CD4-positive, alpha-beta T cell treated with Interleukin-12 subunit alpha and Interleukin-12 subunit beta, for 1 hour (primary cell): ENCODE data around the gene TM7SF3.

Experiments used
- DNase-seq: peaks from one replicate; pipeline ENCODE4 v3.0.0-alpha.2; 2020

TM7SF3 gene

DNA sequence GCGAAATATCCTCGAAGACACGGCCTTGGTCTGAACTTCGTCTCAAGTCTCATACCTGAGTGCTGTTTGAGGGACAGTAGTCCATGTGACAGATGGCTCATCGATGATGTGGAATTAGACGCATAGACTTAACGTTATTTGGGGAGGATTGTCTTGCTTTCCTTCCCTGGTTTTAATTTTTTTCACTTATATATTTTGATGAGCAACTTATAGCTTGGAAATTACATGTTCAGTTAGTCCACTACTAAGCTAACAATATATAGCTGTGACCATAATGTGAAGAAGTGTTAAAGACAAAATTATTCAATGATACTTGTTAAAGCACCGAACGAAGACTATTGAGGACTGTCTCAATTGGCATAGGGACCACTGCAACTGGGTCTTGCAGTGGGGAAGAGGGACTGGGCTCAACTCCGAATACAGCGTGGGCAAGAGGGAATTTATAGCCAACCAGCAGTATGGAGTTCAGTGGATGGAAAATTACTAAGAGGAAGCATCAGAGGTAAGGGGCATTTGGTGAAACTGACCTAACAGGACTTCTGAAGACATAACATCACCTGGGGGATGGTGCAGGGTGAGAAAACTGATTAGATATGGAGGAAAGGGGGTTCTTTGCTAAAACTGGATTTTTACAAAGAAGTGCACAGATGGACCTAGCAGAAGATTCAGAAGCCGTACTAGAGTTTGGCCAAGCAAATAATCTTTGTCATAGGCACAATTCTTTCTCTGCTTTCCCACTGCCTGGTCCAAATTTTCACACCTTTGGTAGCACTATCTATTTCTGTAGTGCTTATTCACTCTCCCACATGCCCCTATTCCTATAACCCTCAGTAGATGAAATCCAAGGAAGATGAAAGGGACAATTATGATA lies 910 bp upstream of the TM7SF3 start:
- DNase-seq = no peak

DNA sequence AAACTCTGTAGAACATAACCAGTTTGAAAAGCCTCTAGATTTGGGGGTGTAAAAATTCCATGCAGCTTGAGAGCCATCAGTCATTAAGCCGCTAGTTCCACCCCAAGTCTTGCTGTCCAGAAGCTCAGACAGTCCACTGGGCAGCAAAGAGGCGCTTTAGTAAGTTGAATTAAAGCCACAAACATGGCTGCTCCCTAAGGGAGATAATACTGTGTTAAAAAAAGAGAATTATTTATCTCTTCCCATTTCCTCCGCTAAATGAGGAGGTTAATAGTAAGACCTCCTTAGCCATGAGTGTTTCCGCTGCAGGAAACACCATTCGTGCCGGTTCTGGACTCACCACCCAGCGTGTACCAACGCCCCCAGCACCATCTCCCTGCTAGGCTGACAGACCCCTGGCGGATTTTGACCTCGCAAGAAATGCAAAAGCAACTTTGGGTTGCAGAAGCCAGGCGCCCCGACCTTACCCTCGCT lies 536 bp downstream of the TM7SF3 start:
- no peak for DNase-seq

DNA sequence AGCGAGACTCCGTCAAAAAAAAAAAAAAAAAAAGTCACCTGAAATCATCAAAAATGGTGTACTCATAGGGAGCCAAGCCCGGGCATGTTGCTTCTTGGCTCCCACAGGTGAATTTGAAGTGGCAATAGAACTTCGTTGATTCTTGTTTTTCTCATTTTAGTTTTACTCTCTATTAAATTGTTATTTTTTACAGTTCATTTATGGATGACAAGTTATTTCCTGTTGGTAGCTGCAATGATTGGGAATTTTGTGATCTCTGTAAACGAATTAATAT lies 1.3 kb downstream of the TM7SF3 start:
- no peak for DNase-seq

GRCh38 chr12:27012239-27012981 lies 1.8 kb downstream of the TM7SF3 start:
- no peak for DNase-seq

DNA sequence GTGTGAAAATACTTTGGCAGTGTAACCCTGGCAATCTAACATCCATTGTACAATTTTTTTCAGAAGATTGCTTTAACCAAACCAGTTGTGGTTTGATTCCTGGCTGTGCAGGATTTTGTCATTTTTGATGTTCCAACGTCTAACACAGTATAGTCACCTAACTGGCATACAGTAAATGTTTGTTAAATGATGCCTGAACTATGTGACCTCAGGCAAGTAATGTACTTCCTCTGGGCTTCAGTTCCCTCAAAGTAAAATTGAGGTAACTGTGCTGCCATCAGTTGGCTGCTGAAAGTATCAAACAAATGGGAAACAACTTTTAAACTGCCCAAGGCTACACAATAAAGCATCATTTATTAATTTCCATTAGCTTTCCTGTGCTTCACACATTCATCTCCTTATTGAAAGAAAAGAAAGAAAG lies 4.3 kb downstream of the TM7SF3 start:
- DNase-seq = no peak

- no peak for DNase-seq
Measured at GRCh38 chr12:27008081-27008480, 6.1 kb downstream of the TM7SF3 start.

- DNase-seq = no peak
Measured at GRCh38 chr12:27006797-27007467, 7.3 kb downstream of the TM7SF3 start.

DNA sequence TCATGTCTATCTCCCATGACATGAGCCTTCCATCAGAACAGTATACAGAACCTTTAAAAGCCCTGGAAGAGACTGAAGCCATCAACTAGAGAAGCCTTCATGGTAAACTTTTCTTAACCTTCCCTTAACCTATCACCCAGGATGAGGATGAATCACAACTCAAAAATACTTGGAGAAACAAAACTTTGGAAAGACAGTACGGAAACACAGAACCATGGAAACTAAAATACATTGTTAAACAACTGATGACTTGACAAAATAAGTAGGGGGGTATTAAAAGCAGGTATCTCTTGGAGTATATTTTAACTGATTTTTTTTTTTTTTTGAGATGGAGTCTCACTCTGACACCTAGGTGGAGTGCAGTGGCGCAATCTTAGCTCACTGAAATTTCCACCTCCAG lies 8.7 kb downstream of the TM7SF3 start:
- no peak for DNase-seq

GRCh38 chr12:27003421-27004381 lies 10.5 kb downstream of the TM7SF3 start:
- DNase-seq = no peak

- DNase-seq = no peak
Measured at GRCh38 chr12:27002141-27002540, 12.0 kb downstream of the TM7SF3 start.

- DNase-seq = no peak
Measured at GRCh38 chr12:27001663-27002062, 12.5 kb downstream of the TM7SF3 start.

DNA sequence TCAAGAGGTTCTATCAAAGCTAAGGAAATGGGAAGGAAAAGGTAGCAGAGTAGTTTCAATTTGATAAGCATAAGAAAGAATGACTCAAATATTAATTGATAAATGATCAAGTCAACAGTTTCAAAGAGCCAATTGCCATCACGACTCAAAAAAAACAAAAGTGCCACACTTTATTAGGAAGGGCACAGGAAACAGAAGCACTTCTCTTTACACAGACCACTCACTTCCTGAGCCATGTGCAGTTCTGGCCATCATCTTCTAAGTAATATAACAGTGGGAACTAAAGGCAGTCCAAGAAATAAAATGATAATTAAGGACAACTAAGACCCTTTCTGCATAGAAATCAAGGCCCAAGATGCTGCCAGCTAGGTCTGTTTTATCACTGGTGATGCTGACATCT lies 13.2 kb downstream of the TM7SF3 start:
- no peak for DNase-seq

DNA sequence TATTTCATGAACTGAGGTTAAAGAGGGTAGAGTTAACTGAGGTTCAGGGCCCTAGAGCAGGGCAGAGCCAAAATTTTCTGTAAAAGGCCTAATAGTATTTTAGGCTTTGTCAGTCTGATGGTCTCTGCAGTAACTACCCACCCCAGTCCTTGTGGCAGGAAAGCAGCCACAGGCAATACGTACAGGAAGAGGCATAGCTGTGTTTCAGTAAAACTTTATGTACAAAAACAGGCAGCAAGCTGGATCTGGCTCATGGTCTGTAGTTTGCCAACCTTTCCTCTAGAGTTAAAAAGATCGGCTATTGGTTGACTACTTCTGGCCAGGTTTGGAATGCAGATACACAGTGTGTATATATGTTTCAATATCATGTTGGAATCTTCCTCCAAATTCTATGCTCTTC lies 17.2 kb downstream of the TM7SF3 start:
- no peak for DNase-seq

DNA sequence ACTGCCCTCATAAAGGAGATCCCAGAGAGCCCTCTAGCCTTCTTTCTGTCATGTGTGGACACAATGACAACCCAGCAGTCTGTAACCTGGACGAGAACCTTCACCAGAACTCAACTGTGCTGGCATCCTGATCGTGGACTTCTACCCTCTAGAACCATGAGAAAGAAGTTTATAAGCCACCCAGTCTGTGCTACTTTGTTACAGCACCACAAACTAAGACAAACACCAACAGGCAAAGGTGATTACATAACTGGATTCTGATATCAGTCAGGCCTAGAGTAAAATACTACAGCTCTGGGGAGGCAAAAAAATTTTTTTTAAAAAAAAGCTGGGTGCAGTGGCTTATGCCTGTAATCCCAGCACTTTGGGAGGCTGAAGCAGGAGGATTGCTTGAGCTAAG lies 18.5 kb downstream of the TM7SF3 start:
- no peak for DNase-seq

DNA sequence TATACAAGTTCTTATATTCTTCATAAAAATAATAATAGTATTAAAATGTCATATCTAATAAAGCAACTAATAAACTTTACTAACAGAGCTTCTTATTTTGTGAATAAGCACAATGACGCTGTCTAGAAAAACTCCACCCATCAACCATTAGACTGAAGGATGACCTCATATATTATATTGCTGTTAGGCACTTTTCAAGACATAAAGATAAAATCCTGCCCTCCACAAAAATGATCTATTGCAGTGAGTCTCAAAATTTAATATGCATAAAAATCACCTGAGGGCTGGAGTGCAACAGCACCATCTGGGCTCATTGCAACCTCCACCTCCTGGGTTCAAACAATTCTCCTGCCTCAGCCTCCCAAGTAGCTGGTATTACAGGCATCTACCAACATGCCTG lies 20.1 kb downstream of the TM7SF3 start:
- DNase-seq = no peak

GRCh38 chr12:26991826-26992225 lies 22.4 kb downstream of the TM7SF3 start:
- no peak for DNase-seq

- DNase-seq = no peak
Measured at GRCh38 chr12:26989873-26990272, 24.3 kb downstream of the TM7SF3 start.

DNA sequence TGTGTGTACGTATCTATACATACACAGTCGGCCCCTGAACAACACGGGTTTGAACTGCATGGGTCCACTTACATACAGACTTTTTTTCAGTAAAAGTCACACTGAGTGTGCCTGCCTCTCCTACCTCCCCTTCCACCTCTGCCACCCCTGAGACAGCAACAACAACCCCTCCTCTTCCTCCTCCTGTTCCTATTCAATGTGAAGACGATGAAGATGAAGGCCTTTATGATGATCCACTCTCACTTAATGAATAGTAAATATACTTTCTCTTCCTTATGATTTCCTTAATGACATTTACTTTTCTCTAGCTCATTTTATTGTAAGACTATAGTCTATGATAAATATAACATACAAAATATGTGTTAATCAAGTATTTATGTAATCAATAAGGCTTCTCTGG lies 25.5 kb downstream of the TM7SF3 start:
- no peak for DNase-seq

GRCh38 chr12:26987634-26988424 lies 26.4 kb downstream of the TM7SF3 start:
- no peak for DNase-seq

DNA sequence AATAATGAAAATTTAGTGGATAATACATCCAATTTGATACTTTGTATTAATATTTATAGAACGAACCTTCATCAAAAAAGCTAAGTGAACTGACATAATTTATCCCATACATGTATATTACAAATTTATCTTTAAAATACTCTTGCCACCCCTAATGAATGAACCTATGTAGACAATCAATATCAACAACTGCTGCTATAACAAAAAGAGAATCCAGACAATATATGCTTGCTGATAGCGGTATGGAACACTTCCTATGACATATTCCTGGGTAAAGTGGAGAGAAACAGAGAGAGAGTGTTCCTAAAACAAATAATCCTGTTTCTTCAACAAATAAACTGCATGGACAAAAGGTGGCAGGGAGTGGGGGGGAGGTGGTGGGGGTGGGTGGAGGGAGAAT lies 31.3 kb downstream of the TM7SF3 start:
- no peak for DNase-seq

DNA sequence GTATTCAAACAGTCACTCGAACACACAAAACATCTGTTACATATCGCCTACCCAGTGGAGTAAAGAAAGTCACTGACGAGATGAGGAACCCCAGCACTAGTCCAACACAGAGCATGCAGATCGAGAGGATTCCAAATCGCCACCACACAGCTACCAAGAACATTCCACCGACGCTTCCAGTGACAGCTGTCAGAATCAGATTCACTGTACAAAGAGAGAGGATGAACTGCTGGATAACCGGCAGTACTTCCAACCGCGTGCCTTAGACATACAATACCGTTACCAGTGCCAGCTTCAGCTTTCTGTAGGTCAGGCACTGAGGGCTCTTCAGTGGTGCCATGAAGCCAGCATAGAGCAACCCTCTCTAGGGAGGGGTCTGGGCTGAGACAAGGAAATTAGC lies 34.5 kb downstream of the TM7SF3 start:
- no peak for DNase-seq

DNA sequence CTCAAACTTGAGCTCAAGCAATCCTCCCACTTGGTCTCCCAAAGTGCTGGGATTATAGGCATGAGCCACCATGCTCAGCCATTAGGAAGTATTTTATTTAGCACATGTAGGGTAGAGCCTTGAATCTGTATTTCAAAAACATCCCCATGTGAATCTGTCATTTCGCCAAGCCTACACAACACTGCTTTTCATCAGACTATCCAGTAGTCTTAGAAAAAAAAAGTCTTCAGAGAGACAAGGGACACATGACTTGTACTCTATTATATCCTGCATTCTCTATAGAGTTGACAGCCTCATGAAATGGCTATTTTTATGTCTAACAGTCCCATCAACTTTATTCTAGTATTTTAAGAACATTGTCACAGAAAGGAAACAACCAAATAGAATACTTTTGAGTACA lies 35.4 kb downstream of the TM7SF3 start:
- DNase-seq = no peak
